SK-N-SH treated with all-trans-retinoic acid at 6 μM for 48 hours (cell line): ENCODE data around the gene DVL1.

ENCODE experiments used
- ATAC-seq: fragments of 200-7000 bp; cut with Tn5 transposase; 3 replicates; pipeline ENCODE4 v1.9.1; 2020; ENCODE audit warnings: mild to moderate bottlenecking, moderate library complexity
- ARNTL ChIP-seq: fragments of 450-650 bp; formaldehyde crosslinking; IDR thresholded peaks from 2 replicates; pipeline ENCODE4 v1.5.0; 2020; ENCODE audit warnings: low read depth, mild to moderate bottlenecking, moderate library complexity, borderline replicate concordance
- BACH2 ChIP-seq: fragments of 250-450 bp; sonication (Bioruptor Pico); IDR thresholded peaks from 2 replicates; pipeline ENCODE4 v1.9.0; 2021; ENCODE audit warnings: mild to moderate bottlenecking, borderline replicate concordance
- CSDC2 ChIP-seq: fragments of 250-450 bp; sonication (Bioruptor Pico); IDR thresholded peaks from 2 replicates; pipeline ENCODE4 v1.5.0; 2020; ENCODE audit warnings: mild to moderate bottlenecking, moderate library complexity
- CSRNP3 ChIP-seq: fragments of 250-450 bp; sonication (Bioruptor Pico); IDR thresholded peaks from 2 replicates; pipeline ENCODE4 v1.5.1; 2021; ENCODE audit warnings: mild to moderate bottlenecking, moderate library complexity
- ESRRG ChIP-seq: fragments of 250-450 bp; sonication (Bioruptor Pico); IDR thresholded peaks from 2 replicates; pipeline ENCODE4 v1.6.1; 2021; ENCODE audit warnings: mild to moderate bottlenecking
- ISL1 ChIP-seq: fragments of 250-450 bp; sonication (Bioruptor Pico); IDR thresholded peaks from 2 replicates; pipeline ENCODE4 v2.1.2; 2022; ENCODE audit warnings: mild to moderate bottlenecking, moderate library complexity
- PATZ1 ChIP-seq: fragments of 250-450 bp; sonication (Bioruptor Pico); IDR thresholded peaks from 2 replicates; pipeline ENCODE4 v1.8.0; 2020; ENCODE audit warnings: mild to moderate bottlenecking, moderate library complexity, borderline replicate concordance
- POU6F1 ChIP-seq: fragments of 250-450 bp; sonication (Bioruptor Pico); IDR thresholded peaks from 2 replicates; pipeline ENCODE4 v1.8.0; 2021; ENCODE audit warnings: low read depth, mild to moderate bottlenecking, moderate library complexity, borderline replicate concordance
- PPARA ChIP-seq: fragments of 250-450 bp; sonication (Bioruptor Pico); IDR thresholded peaks from 2 replicates; pipeline ENCODE4 v1.5.0; 2020; ENCODE audit warnings: mild to moderate bottlenecking, borderline replicate concordance
- RARB ChIP-seq: fragments of 250-450 bp; sonication (Bioruptor Pico); IDR thresholded peaks from 2 replicates; pipeline ENCODE4 v1.8.0; 2021; ENCODE audit warnings: mild to moderate bottlenecking, moderate library complexity
- TCF4 ChIP-seq: fragments of 250-450 bp; sonication (Bioruptor Pico); IDR thresholded peaks from 2 replicates; pipeline ENCODE4 v1.8.0; 2021; ENCODE audit warnings: mild to moderate bottlenecking, moderate library complexity, borderline replicate concordance
- TSHZ2 ChIP-seq: fragments of 250-450 bp; sonication (Bioruptor Pico); IDR thresholded peaks from 2 replicates; pipeline ENCODE4 v1.5.0; 2020; ENCODE audit warnings: mild to moderate bottlenecking, moderate library complexity
- ZC3H10 ChIP-seq: fragments of 250-450 bp; sonication (Bioruptor Pico); IDR thresholded peaks from 2 replicates; pipeline ENCODE4 v1.5.1; 2021; ENCODE audit warnings: mild to moderate bottlenecking, moderate library complexity
- ZFP3 ChIP-seq: fragments of 250-450 bp; sonication (Bioruptor Pico); IDR thresholded peaks from 2 replicates; pipeline ENCODE4 v1.5.0; 2020; ENCODE audit warnings: mild to moderate bottlenecking, moderate library complexity
- ZFP30 ChIP-seq: fragments of 450-650 bp; formaldehyde crosslinking; IDR thresholded peaks from 2 replicates; pipeline ENCODE4 v1.5.0; 2022; ENCODE audit warnings: mild to moderate bottlenecking, moderate library complexity
- ZNF565 ChIP-seq: fragments of 450-650 bp; formaldehyde crosslinking; conservative IDR thresholded peaks from 2 replicates; pipeline ENCODE4 v1.5.0; 2020; ENCODE audit warnings: low read depth, mild to moderate bottlenecking, moderate library complexity
- ZNF70 ChIP-seq: fragments of 450-650 bp; formaldehyde crosslinking; IDR thresholded peaks from 2 replicates; pipeline ENCODE4 v1.5.0; 2020; ENCODE audit warnings: mild to moderate bottlenecking, moderate library complexity
- ZNF8 ChIP-seq: fragments of 450-650 bp; formaldehyde crosslinking; IDR thresholded peaks from 2 replicates; pipeline ENCODE4 v1.5.0; 2020; ENCODE audit warnings: mild to moderate bottlenecking, moderate library complexity

The DVL1 gene

GRCh38 chr1:1360506-1361169 is 11.4 kb upstream of the DVL1 start:
- peak; percentile 86 for ATAC-seq

GRCh38 chr1:1359664-1360468 is 10.6 kb upstream of the DVL1 start:
- ATAC-seq = peak; percentile 62
- TF ChIP-seq ZFP30 (CRISPR knock-in tag) (no peak), ZNF8 (no peak), PATZ1 (CRISPR knock-in tag) (no peak), BACH2 (CRISPR knock-in tag) (no peak; the same call in 1 of the 2 replicates), ZFP3 (CRISPR knock-in tag) (no peak), ZC3H10 (no peak), ZNF565 (CRISPR knock-in tag) (0 out of 2 replicates have a peak, but pooled peaks have one; percentile 10), ESRRG (no peak), ZNF70 (CRISPR knock-in tag) (0 out of 2 replicates have a peak, but pooled peaks have one; percentile 6), TCF4 (CRISPR knock-in tag) (peak; percentile 75; the same call in 1 of the 2 replicates), RARB (CRISPR knock-in tag) (no peak)

More at GRCh38 chr1:1360506-1361169, 11.4 kb upstream of the DVL1 start:
- TF ChIP-seq ARNTL (no peak), ZFP30 (CRISPR knock-in tag) (no peak), ZNF70 (CRISPR knock-in tag) (no peak), TSHZ2 (CRISPR knock-in tag) (0 out of 2 replicates have a peak, but pooled peaks have one; percentile 13), BACH2 (CRISPR knock-in tag) (no peak), ISL1 (CRISPR knock-in tag) (no peak), CSRNP3 (CRISPR knock-in tag) (no peak)

GRCh38 chr1:1359308-1359663 is 10.1 kb upstream of the DVL1 start:
- ATAC-seq = peak; percentile 8; the same call in 2 of the 3 replicates
- TF ChIP-seq PPARA = no peak
- TF ChIP-seq CSRNP3 (CRISPR knock-in tag) = no peak
- TF ChIP-seq ZFP3 (CRISPR knock-in tag) = no peak
- TF ChIP-seq CSDC2 = no peak
- no peak for TF ChIP-seq ZC3H10
- no peak for TF ChIP-seq ZNF565 (CRISPR knock-in tag)
- no peak for TF ChIP-seq POU6F1 (CRISPR knock-in tag)
